ENCODE measurements around the gene NUDC. TPM values are rescaled to one million over a fixed set of nuclear protein-coding genes. Genes with fewer than 3 reads are reported as not detected.

The NUDC gene
- total and polyA plus RNA-seq, 2 donors from 2014 or later: 61.5 to 112 TPM

GRCh38 chr1:26900001-26900814 is 21.3 kb upstream of the NUDC start, which contains the start of gene GPATCH3:
Gene GPATCH3, minus strand, starts transcription at chr1:26900467. Its CDS starts 25 bp downstream, at chr1:26900442.
- peak within 1 kb of the TSS; percentile 90 to 92 (median 90) for H3K9ac ChIP-seq (ENCODE audit: low read length in 3 of 3)
- FAIRE-seq: no peak
- H3K27me3 ChIP-seq (ENCODE audit: control insufficient read depth, insufficient read depth, low read length): no peaks in the 10 kb centered on the region
- peak; percentile 94 to 97 (median 96) for DNase-seq
- H3K36me3 ChIP-seq (ENCODE audit: control insufficient read depth in 2 of 3, insufficient read depth in 3 of 3, low read length in 3 of 3): no peaks in the 10 kb centered on the region
- H3K9me3 ChIP-seq (ENCODE audit: control insufficient read depth in 2 of 3, insufficient read depth in 1 of 3, low read length in 3 of 3): no peaks in the 10 kb centered on the region
- peak within 1 kb of the TSS; percentile 79 to 95 (median 81) for H3K4me3 ChIP-seq (ENCODE audit: low read length in 3 of 3)
- H3K27ac ChIP-seq (ENCODE audit: low read depth in 2 of 2, low read length in 2 of 2): peak within 1 kb of the TSS; percentile 79 to 87
- intact Hi-C loops (cut with DNase I): no loop called here
- peak; percentile 24 for TF ChIP-seq CTCF (IDR thresholded peaks at IDR 0.05; ENCODE audit: borderline replicate concordance, extremely low read depth, insufficient read depth)
- H3K4me1 ChIP-seq (ENCODE audit: control insufficient read depth in 2 of 3, insufficient read depth in 2 of 3, low read depth in 1 of 3, low read length in 3 of 3): peaks cover 0 to 14% (median 3%) of the 10 kb centered on the region in 3 donors

- no peak for DNase-seq
- Histone ChIP-seq H3K27me3 (ENCODE audit: control insufficient read depth, insufficient read depth, low read length) (no peaks in the 10 kb centered on the region), H3K9ac (ENCODE audit: low read length in 3 of 3) (peak overlapping the region; percentile 90 to 92 (median 90)), H3K36me3 (ENCODE audit: control insufficient read depth in 2 of 3, insufficient read depth in 3 of 3, low read length in 3 of 3) (no peaks in the 10 kb centered on the region), H3K4me3 (ENCODE audit: low read length in 3 of 3) (peak overlapping the region; percentile 79 to 95 (median 81)), H3K9me3 (ENCODE audit: control insufficient read depth in 2 of 3, insufficient read depth in 1 of 3, low read length in 3 of 3) (no peaks in the 10 kb centered on the region), H3K27ac (ENCODE audit: low read depth in 2 of 2, low read length in 2 of 2) (peak overlapping the region; percentile 79 to 87), H3K4me1 (ENCODE audit: control insufficient read depth in 2 of 3, insufficient read depth in 2 of 3, low read depth in 1 of 3, low read length in 3 of 3) (peaks cover 0 to 14% (median 3%) of the 10 kb centered on the region in 3 donors)
- no peak for FAIRE-seq
- no peak for TF ChIP-seq CTCF (IDR thresholded peaks at IDR 0.05; ENCODE audit: borderline replicate concordance, extremely low read depth, insufficient read depth)
- intact Hi-C loops (cut with DNase I): no loop called here
Observed at GRCh38 chr1:26900815-26901511, 20.6 kb upstream of the NUDC start.

GRCh38 chr1:26907071-26907917 is 14.2 kb upstream of the NUDC start:
- no peak overlapping the region for H3K4me3 ChIP-seq (ENCODE audit: low read length in 3 of 3)
- intact Hi-C loops (cut with DNase I): no loop called here
- H3K27ac ChIP-seq (ENCODE audit: low read depth in 2 of 2, low read length in 2 of 2): peak overlapping the region in 1 of 2 donors; percentile 71
- no peaks in the 10 kb centered on the region for H3K36me3 ChIP-seq (ENCODE audit: control insufficient read depth in 2 of 3, insufficient read depth in 3 of 3, low read length in 3 of 3)
- peaks cover 0 to 13% (median 9%) of the 10 kb centered on the region in 3 donors for H3K4me1 ChIP-seq (ENCODE audit: control insufficient read depth in 2 of 3, insufficient read depth in 2 of 3, low read depth in 1 of 3, low read length in 3 of 3)
- H3K9me3 ChIP-seq (ENCODE audit: control insufficient read depth in 2 of 3, insufficient read depth in 1 of 3, low read length in 3 of 3): no peaks in the 10 kb centered on the region
- DNase-seq: peak in 1 of 5 donors; percentile 88
- no peak overlapping the region for H3K9ac ChIP-seq (ENCODE audit: low read length in 3 of 3)
- no peak for FAIRE-seq
- H3K27me3 ChIP-seq (ENCODE audit: control insufficient read depth, insufficient read depth, low read length): no peaks in the 10 kb centered on the region
- no peak for TF ChIP-seq CTCF (IDR thresholded peaks at IDR 0.05; ENCODE audit: borderline replicate concordance, extremely low read depth, insufficient read depth)

All from kidney (tissue), 14 donors.